ENCODE results near the gene COBL. TPM values are rescaled to one million over a fixed set of nuclear protein-coding genes. Genes with fewer than 3 reads are reported as not detected.

The COBL gene
- total and polyA plus RNA-seq, 2 experiments from 2014 or later = 0.07 to 0.69 TPM

GRCh38 chr7:51027935-51028830 is 288.4 kb downstream of the COBL start:
- Histone ChIP-seq H3K27ac (no peak overlapping the region), H3K36me3 (no peaks in the 10 kb centered on the region), H3K9me3 (ENCODE audit: low read depth) (no peaks in the 10 kb centered on the region), H3K4me3 (no peak overlapping the region), H3K4me1 (ENCODE audit: low read depth) (peaks cover 17% of the 10 kb centered on the region), H3K27me3 (no peaks in the 10 kb centered on the region)
- no peak for DNase-seq (ENCODE audit: low read depth in 1 of 2, low spot score in 1 of 2)
- TF ChIP-seq CTCF (IDR thresholded peaks at IDR 0.05; ENCODE audit: low read depth, low read length) = no peak

GRCh38 chr7:51027106-51027934 is 289.3 kb downstream of the COBL start:
- DNase-seq (ENCODE audit: low read depth in 1 of 2, low spot score in 1 of 2) = no peak
- peaks cover 9% of the 10 kb centered on the region for H3K4me1 ChIP-seq (ENCODE audit: low read depth)
- no peak overlapping the region for H3K4me3 ChIP-seq
- no peak overlapping the region for H3K27ac ChIP-seq
- no peaks in the 10 kb centered on the region for H3K9me3 ChIP-seq (ENCODE audit: low read depth)
- TF ChIP-seq CTCF (IDR thresholded peaks at IDR 0.05; ENCODE audit: low read depth, low read length) = no peak
- H3K27me3 ChIP-seq = no peaks in the 10 kb centered on the region
- no peaks in the 10 kb centered on the region for H3K36me3 ChIP-seq

- no peaks in the 10 kb centered on the region for H3K27me3 ChIP-seq
- H3K36me3 ChIP-seq = no peaks in the 10 kb centered on the region
- no peak for DNase-seq (ENCODE audit: low read depth in 1 of 2, low spot score in 1 of 2)
- no peak overlapping the region for H3K27ac ChIP-seq
- TF ChIP-seq CTCF (IDR thresholded peaks at IDR 0.05; ENCODE audit: low read depth, low read length) = no peak
- no peaks in the 10 kb centered on the region for H3K9me3 ChIP-seq (ENCODE audit: low read depth)
- H3K4me1 ChIP-seq (ENCODE audit: low read depth) = no peaks in the 10 kb centered on the region
- no peak overlapping the region for H3K4me3 ChIP-seq
Measured at GRCh38 chr7:51026341-51026740, 290.3 kb downstream of the COBL start.

GRCh38 chr7:51025668-51026067 is 290.9 kb downstream of the COBL start:
- Histone ChIP-seq H3K27ac (no peak overlapping the region), H3K36me3 (no peaks in the 10 kb centered on the region), H3K9me3 (ENCODE audit: low read depth) (no peaks in the 10 kb centered on the region), H3K27me3 (no peaks in the 10 kb centered on the region), H3K4me3 (no peak overlapping the region), H3K4me1 (ENCODE audit: low read depth) (no peaks in the 10 kb centered on the region)
- DNase-seq (ENCODE audit: low read depth in 1 of 2, low spot score in 1 of 2) = peak in 1 of 2 donors; percentile 38
- TF ChIP-seq CTCF (IDR thresholded peaks at IDR 0.05; ENCODE audit: low read depth, low read length) = no peak

- H3K36me3 ChIP-seq = no peaks in the 10 kb centered on the region
- no peak overlapping the region for H3K4me3 ChIP-seq
- DNase-seq (ENCODE audit: low read depth in 1 of 2, low spot score in 1 of 2) = no peak
- no peak overlapping the region for H3K27ac ChIP-seq
- H3K4me1 ChIP-seq (ENCODE audit: low read depth) = no peaks in the 10 kb centered on the region
- H3K9me3 ChIP-seq (ENCODE audit: low read depth) = no peaks in the 10 kb centered on the region
- no peaks in the 10 kb centered on the region for H3K27me3 ChIP-seq
- no peak for TF ChIP-seq CTCF (IDR thresholded peaks at IDR 0.05; ENCODE audit: low read depth, low read length)
Measured at GRCh38 chr7:51024867-51025266, 291.7 kb downstream of the COBL start.
